Measurements from ENCODE around the gene ATP1A1. TPM values are rescaled to one million over a fixed set of nuclear protein-coding genes. Genes with fewer than 3 reads are reported as not detected.

Gene ATP1A1
- total and polyA plus RNA-seq, 9 of the 15 experiments (the other 6 are each of a cell fraction or from before 2014, with no cell fraction given): 99.3 to 513 (median 234) TPM

- Histone ChIP-seq H3K9ac (ENCODE audit: insufficient read depth in 1 of 2, low read depth in 2 of 2, low read length in 2 of 2) (no peak overlapping the region), H4K20me1 (replicated peaks; ENCODE audit: control insufficient read depth, insufficient read depth, low read length) (no peaks in the 10 kb centered on the region), H3K27ac (ENCODE audit: extremely low read depth, low read depth, low read length) (no peak overlapping the region), H3K79me2 (ENCODE audit: control insufficient read depth, insufficient read depth, low read length) (no peaks in the 10 kb centered on the region), H3K4me3 (no peak overlapping the region), H3K4me1 (replicated peaks in 1 of 2; ENCODE audit: control insufficient read depth in 2 of 2, insufficient read depth in 2 of 2, low read length in 2 of 2) (no peaks in the 10 kb centered on the region; a peak in 1 of 5 replicates), H3K9me3 (replicated peaks; ENCODE audit: control insufficient read depth, insufficient read depth, low read depth, low read length) (no peaks in the 10 kb centered on the region), H2AFZ (ENCODE audit: low read depth, low read length) (peak overlapping the region; percentile 37), H3K27me3 (ENCODE audit: control insufficient read depth in 2 of 2, insufficient read depth in 2 of 2, low read length in 2 of 2) (peaks cover 7 to 13% of the 10 kb centered on the region in 2 experiments; a peak in 2 of 5 replicates), H3K9me1 (ENCODE audit: control insufficient read depth, insufficient read depth, low read length) (no peaks in the 10 kb centered on the region), H3K36me3 (ENCODE audit: control insufficient read depth, insufficient read depth, low read length) (no peaks in the 10 kb centered on the region), H3K4me2 (ENCODE audit: insufficient read depth, low read length) (no peak overlapping the region)
- no TSS peak for BruUV-seq (replicated peaks)
- no peak for FAIRE-seq
- CTCF ChIA-PET (ENCODE audit: low intra/inter-chr PET ratio): no interaction called here
- POLR2A ChIA-PET: interaction anchor here (0.7 to 4.5 kb wide), 5 partner anchors 10 to 41 kb away, joined by 3 to 26 read pairs (median 3); no protein-coding TSS in a partner anchor
- in situ Hi-C loops (cut with MboI) (no loop called here), intact Hi-C loops (cut with micrococcal nuclease) (no loop called here)
- DNase-seq (ENCODE audit: extremely low read depth in 1 of 4, low spot score in 3 of 4): no peak
- 14% methylated on average over 5 of the region's 5 CpGs for WGBS (ENCODE audit: insufficient coverage, low coverage, missing lambda C conversion rate)
- ATAC-seq: no peak
- TF ChIP-seq E2F3 (CRISPR knock-in tag; IDR thresholded peaks at IDR 0.05) (no peak), ETV5 (CRISPR knock-in tag; IDR thresholded peaks at IDR 0.05; ENCODE audit: low read depth) (no peak), REST (IDR thresholded peaks at IDR 0.05; ENCODE audit: borderline replicate concordance) (no peak), REST (CRISPR knock-in tag; IDR thresholded peaks at IDR 0.05; ENCODE audit: low read depth) (no peak), WHSC1 (IDR thresholded peaks at IDR 0.05; ENCODE audit: low read length) (no peak), ATF6 (CRISPR knock-in tag; IDR thresholded peaks at IDR 0.05) (no peak), ILK (tag; IDR thresholded peaks at IDR 0.05; ENCODE audit: borderline replicate concordance, low read depth) (no peak), ZBTB34 (CRISPR knock-in tag; IDR thresholded peaks at IDR 0.05) (no peak), ZNF644 (tag; IDR thresholded peaks at IDR 0.05; ENCODE audit: low read depth) (no peak), CREB3L1 (IDR thresholded peaks at IDR 0.05; ENCODE audit: borderline replicate concordance, low read depth) (no peak)
Observed at GRCh38 chr1:116365857-116366256, 7.2 kb upstream of the ATP1A1 start.
